ENCODE results near the gene SAMD8. TPM values are rescaled to one million over a fixed set of nuclear protein-coding genes. Genes with fewer than 3 reads are reported as not detected.
A peak's percentile ranks its signal among the peaks of the same experiment; 100 is the strongest.
"Not testable (repeated sequence)": the region's sequence is repeated elsewhere in the genome, so short reads cannot be mapped to it uniquely, and the experiment has no call there.

SAMD8 gene
- total RNA-seq, 1 experiment from 2014 or later = 23.6 TPM

- H3K27me3 ChIP-seq (ENCODE audit: insufficient read depth, low read length) = no peaks in the 10 kb centered on the region
- no peak overlapping the region for H3K4me3 ChIP-seq (replicated peaks in 1 of 2; ENCODE audit: low read depth in 1 of 2, low read length in 2 of 2)
- H3K4me2 ChIP-seq (ENCODE audit: low read length) = 0 out of 2 replicates have a peak overlapping the region, but pooled peaks have one; percentile 0
- RAD21 ChIA-PET (ENCODE audit: low non-redundant PET in 1 of 2, low total read pairs in 2 of 2, uncharacterized antibody in 2 of 2, unreplicated experiment in 2 of 2) = no interaction called here
- H3K9me2 ChIP-seq (ENCODE audit: insufficient read depth) = no peaks in the 10 kb centered on the region
- TF ChIP-seq CBX3 (IDR thresholded peaks at IDR 0.05; ENCODE audit: low read depth) (no peak), ELF1 (IDR thresholded peaks at IDR 0.05; ENCODE audit: borderline replicate concordance, low read depth) (no peak), RAD21 (IDR thresholded peaks at IDR 0.05; ENCODE audit: low read depth) (no peak), JUND (IDR thresholded peaks at IDR 0.05) (no peak), ZBTB33 (IDR thresholded peaks at IDR 0.05; ENCODE audit: extremely low read depth, insufficient replicate concordance, low read length) (no peak), FOSL1 (IDR thresholded peaks at IDR 0.05; ENCODE audit: low read depth) (no peak)
- TF ChIP-seq, protein P1, sequence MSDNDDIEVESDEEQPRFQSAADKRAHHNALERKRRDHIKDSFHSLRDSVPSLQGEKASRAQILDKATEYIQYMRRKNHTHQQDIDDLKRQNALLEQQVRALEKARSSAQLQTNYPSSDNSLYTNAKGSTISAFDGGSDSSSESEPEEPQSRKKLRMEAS (IDR thresholded peaks at IDR 0.05) = no peak
- H3K27ac ChIP-seq (ENCODE audit: low read depth, low read length) = no peak overlapping the region
- H2AFZ ChIP-seq (ENCODE audit: low read depth, low read length, poor library complexity, severe bottlenecking) = no peak overlapping the region
- H3K4me1 ChIP-seq (ENCODE audit: control insufficient read depth in 1 of 2, insufficient read depth in 2 of 2, low read length in 2 of 2) = peaks cover 2 to 22% of the 10 kb centered on the region in 2 experiments; a peak in 2 of 4 replicates
- intact Hi-C loops (cut with micrococcal nuclease) = no loop called here
- H3K9ac ChIP-seq (ENCODE audit: low read length) = no peak overlapping the region
- no peaks in the 10 kb centered on the region for H4K20me1 ChIP-seq (ENCODE audit: insufficient read depth)
- no TSS peak for BruUV-seq (replicated peaks)
- H3K36me3 ChIP-seq (ENCODE audit: control insufficient read depth in 1 of 2, insufficient read depth in 2 of 2, low read length in 2 of 2) = no peaks in the 10 kb centered on the region
- no peaks in the 10 kb centered on the region for H3K79me2 ChIP-seq (ENCODE audit: insufficient read depth, low read length)
- POLR2A ChIA-PET = no interaction called here
- DNase-seq (ENCODE audit: low read depth, low spot score) (no peak), ATAC-seq (no peak)
- no peaks in the 10 kb centered on the region for H3K9me3 ChIP-seq (ENCODE audit: control insufficient read depth in 1 of 2, insufficient read depth in 1 of 2, low read depth in 1 of 2, low read length in 2 of 2)
- CTCF ChIA-PET = no interaction called here
Measured at GRCh38 chr10:75191821-75192568, 80.5 kb downstream of the SAMD8 start.

DNA sequence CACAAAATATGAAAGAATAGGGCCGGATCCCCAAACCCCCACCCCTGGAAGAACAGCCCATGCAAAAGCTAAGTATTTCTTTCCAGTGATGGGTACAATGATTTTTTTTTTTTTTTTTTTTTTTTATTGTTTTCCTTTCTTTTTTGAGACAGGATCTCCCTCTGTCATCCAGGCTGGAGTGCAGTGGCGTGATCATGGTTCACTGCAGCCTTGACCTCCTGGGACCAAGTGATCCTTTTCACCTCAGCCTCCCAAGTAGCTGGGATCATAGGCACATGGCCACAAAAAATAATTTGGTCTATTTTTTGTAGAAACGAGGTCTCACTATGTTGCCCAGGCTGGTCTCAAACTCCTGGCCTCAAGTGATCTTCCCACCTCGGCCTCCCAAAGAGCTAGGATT, 83.2 kb downstream of the SAMD8 start:
- BruUV-seq (replicated peaks); ATAC-seq; H3K27me3 ChIP-seq (ENCODE audit: insufficient read depth, low read length); DNase-seq (ENCODE audit: low read depth, low spot score); H3K4me2 ChIP-seq (ENCODE audit: low read length); H3K4me3 ChIP-seq (replicated peaks in 1 of 2; ENCODE audit: low read depth in 1 of 2, low read length in 2 of 2); H3K9me2 ChIP-seq (ENCODE audit: insufficient read depth); H3K36me3 ChIP-seq (ENCODE audit: control insufficient read depth in 1 of 2, insufficient read depth in 2 of 2, low read length in 2 of 2); H3K9me3 ChIP-seq (ENCODE audit: control insufficient read depth in 1 of 2, insufficient read depth in 1 of 2, low read depth in 1 of 2, low read length in 2 of 2); intact Hi-C loops (cut with micrococcal nuclease); RAD21 ChIA-PET (ENCODE audit: low non-redundant PET in 1 of 2, low total read pairs in 2 of 2, uncharacterized antibody in 2 of 2, unreplicated experiment in 2 of 2); POLR2A ChIA-PET; H3K79me2 ChIP-seq (ENCODE audit: insufficient read depth, low read length); CTCF ChIA-PET; H3K27ac ChIP-seq (ENCODE audit: low read depth, low read length); H4K20me1 ChIP-seq (ENCODE audit: insufficient read depth); H3K9ac ChIP-seq (ENCODE audit: low read length); H2AFZ ChIP-seq (ENCODE audit: low read depth, low read length, poor library complexity, severe bottlenecking): not testable (repeated sequence)
- H3K4me1 ChIP-seq (ENCODE audit: control insufficient read depth in 1 of 2, insufficient read depth in 2 of 2, low read length in 2 of 2) = peaks cover 2 to 20% of the 10 kb centered on the region in 2 experiments; a peak in 2 of 4 replicates

All from HCT116 (cell line).